ENCODE data around the gene NEURL1.
"Not testable (repeated sequence)": the region's sequence is repeated elsewhere in the genome, so short reads cannot be mapped to it uniquely, and the experiment has no call there.

Gene NEURL1

DNA sequence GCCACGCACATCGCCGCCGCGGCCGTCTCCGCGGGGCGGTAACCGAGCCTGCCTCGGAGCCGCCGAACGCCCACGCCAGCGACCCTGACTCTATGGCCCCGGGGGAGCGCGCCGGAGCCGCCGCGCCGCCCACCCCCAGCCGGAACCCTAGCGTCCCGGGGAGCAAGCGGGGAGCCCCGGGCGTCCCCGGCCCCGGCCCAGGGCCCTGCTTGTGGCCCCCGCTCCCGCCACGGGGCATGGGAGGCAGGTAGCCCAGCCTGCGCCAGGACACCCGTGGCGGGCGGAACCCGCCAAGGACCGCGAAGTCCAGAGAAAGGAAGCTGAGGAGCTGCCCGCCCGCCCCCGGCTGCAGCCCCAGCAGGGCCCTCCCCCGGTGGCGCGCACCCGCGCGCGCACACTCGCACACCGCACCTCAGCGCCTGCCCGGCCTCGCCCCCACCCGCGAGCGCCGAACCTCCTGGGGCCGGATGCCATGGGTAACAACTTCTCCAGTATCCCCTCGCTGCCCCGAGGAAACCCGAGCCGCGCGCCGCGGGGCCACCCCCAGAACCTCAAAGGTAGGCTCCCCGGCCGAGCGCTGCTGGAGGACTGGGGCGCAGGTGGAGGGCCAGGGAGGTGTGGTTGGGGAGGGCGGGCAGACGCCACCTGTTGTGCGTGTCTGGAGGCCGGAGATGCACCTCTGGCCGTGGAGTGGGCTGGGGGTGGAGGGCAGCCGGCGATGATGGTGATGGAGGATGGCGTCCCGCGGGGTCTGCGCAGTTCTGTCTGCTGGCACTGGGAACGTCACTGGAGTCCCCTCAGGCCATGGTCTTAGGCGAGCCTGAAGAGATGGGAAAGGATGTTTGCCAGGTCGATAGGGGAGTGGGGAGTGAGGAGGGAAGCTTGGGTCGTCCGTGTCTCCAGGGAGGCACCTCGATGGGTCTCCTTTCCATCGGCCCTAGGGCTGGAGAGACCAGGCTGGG is 692 bp downstream of the NEURL1 start:
- DNase-seq (ENCODE audit: low read depth) = no peak

DNA sequence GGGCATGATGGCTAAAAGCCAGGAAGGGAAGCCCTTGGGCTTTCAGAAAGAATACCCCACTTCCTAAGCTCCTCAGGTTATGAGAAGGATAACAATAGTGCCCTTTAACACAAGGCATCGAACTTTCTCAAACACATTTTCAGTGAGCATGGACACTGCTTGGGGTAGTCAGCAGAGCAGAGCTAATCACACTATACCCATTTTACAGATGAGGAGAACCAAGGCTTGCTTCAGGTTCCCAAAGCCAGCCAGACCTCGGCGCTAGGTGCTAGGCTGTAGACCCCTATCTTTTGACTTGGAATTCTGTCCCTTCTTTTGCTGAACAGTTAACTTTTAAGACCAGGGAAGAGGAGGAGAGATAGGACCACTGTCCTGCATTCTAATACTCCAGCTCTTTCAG is 1.8 kb downstream of the NEURL1 start:
- DNase-seq (ENCODE audit: low read depth) = no peak

DNA sequence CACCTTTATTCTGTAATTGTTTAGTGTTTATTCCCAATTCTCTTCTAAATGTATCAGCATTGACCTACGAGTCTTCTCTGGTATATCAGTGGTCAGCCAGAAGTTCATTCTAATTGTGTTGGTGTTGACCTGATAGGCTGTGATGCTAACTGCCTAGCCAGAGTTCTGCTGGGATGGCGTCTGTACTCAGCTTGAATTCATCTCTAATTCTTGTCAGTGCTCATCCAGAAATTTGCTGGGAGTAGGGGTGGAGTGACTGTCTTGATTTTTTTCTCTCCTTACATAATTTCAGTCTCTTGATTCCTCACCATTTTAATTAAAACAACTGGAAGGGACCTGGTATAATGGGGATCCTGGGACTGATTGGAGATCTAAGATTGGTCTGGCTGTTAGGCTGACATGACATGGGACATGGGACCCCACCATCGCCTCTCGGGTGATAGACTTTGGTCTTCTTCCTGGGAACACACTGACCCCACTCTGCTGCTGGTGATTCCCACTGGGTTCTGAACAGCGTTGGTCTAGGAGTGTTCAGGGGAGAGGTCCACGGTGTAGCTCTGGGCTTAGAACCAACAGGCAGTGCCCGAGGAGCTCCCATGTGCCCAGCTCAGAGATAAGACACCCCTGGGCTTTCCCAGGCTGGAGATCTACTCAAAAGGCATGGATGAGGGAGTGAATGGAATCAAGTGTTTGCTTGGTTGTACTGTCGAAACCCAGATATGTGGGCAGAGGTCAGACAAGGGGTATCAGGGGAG is 3.8 kb downstream of the NEURL1 start:
- DNase-seq (ENCODE audit: low read depth) = no peak

DNA sequence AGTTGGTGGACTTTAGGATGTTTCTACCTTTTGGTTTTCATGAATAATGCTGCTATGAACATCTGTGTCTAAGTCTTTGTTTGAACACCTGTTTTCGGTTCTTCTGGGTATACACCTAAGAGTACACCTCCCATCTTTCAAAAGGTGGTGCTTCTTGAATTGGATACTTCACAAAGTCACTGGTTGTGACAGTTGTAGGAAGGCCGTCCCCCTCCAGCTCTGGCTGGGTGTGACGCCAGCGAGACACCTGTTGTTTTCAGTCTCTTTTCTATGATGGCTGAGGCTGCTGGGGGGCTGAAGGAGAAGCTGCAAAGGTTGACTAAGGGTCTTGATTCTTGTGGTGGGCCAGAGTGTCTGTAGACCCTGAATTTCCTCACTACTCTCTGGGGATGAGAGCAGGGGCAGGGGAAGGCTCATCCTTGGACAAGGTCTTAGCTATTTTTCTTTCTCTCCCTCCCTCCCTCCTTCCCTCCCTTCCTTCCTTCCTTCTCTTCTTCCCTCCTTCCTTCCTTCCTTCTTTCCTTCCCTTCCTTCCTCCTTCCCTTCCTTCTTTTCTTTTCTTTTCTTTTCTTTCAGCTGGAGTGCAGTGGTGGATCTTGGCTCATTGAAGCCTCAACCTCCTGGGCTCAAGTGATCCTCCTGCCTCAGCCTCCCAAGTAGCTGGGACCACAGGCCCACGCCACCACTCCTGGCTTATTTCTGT is 5.6 kb downstream of the NEURL1 start:
- no peak for DNase-seq (ENCODE audit: low read depth)

DNA sequence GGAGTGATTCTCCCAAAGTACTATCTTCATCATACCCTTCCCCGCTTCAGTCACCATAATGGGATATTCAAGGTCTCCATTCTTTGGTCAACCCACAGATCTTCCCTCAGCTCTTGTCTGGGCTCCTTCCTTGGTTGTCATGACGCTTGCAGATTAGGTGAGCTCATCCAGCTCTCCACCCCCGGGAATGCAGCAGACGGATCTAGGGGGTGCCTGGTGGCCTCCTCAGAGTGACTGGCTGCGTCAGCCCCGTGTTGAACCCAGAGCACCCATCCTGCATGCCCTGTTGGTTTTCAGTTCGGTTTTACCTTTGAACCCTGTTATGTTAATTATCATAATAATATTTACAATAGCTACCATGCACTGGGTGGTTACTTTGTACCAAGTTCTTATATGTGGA is 6.4 kb downstream of the NEURL1 start:
- DNase-seq (ENCODE audit: low read depth) = no peak

DNA sequence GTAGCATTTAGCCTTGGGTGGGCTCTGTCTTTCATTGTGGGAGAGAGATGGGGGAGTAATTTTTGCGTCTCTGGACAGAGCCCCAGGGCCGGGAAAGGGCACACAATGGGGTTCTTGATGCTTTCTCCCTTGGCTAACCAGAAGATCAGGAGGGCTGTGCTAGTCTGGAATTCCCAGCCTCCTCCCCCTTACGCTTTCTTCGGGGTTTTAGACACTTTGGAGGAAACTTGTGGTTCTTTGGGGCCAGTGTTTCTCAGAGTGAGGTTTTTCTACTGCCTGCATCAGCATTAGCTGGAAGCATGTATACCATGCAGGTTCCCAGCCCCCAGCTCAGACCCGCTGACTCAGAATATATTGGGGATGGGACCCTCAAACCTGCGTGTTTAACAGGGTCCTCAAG is 7.0 kb downstream of the NEURL1 start:
- DNase-seq (ENCODE audit: low read depth) = no peak

DNA sequence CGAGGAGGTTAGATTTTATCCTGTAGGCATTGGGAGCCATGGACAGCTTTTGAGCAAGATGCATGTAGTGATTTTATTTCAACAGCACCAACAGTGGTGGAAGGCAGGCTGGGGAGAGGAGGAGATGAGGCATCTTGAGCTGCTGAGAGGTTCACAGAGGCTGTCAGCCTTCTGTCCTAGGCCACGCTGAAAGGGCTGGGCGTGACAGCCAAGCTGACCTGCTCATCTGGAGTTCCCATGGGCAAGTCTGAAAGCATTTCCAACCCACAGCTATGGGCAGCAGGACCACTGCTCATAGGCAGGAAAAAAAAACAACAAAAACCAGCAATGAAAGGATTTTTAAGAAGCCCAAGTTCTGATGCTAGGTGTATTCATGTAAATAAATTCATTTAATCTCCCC is 7.7 kb downstream of the NEURL1 start:
- no peak for DNase-seq (ENCODE audit: low read depth)

DNA sequence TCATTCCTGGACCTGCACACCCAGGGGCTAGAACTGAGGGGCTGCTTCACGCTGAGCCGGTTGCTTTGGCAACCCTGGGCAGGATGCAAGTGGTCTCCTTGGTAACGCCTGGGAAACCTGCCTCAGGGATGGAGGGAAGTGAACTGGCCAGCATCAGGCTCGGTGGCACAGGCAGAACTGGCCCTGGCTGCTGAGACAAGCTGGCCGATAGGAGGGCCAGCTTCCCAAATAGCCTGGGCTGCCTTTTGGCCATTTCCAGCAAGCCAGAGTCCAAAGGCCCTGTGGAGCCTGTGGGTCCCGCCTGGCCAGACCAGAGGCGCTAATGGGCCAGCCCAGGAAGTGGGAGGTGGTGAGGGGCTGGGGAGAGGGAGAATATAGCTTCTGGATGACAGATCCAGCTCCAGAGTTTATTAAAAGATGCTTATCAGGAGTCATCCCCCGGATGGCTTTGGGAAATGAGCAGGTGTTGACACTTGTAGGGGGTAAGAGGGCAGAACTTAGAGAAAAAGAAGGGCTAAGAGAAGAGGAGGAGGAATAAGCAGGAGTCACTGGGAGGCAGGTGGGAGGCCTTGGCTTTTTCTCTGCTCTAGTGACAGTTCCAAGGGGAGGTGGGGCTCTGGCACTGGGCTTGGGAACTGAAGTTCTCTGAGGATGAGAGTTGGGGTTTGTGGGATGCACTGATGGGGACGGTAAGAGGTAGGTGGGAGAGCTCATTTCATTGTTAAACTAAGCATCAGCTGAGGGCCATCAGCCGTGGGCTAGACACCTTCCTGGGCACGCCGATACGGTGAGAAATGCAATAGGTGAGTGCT is 9.6 kb downstream of the NEURL1 start:
- DNase-seq (ENCODE audit: low read depth) = no peak

DNA sequence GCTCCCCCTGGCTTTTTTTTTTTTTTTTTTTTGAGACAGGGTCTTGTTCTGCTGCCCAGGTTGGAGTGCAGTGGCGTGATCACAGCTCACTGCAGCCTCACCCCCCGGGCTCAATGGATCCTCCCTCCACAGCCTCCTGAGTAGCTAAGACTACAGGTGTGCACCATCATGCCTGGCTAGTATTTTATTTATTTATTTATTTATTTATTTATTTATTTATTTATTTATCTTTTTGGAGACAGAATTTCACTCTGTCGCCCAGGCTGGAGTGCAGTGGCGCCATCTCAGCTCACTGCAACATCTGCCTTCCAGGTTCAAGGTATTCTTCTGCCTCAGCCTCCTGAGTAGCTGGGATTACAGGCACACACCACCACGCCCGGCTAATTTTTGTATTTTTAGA is 10.3 kb downstream of the NEURL1 start:
- DNase-seq (ENCODE audit: low read depth) = not testable (repeated sequence)

DNA sequence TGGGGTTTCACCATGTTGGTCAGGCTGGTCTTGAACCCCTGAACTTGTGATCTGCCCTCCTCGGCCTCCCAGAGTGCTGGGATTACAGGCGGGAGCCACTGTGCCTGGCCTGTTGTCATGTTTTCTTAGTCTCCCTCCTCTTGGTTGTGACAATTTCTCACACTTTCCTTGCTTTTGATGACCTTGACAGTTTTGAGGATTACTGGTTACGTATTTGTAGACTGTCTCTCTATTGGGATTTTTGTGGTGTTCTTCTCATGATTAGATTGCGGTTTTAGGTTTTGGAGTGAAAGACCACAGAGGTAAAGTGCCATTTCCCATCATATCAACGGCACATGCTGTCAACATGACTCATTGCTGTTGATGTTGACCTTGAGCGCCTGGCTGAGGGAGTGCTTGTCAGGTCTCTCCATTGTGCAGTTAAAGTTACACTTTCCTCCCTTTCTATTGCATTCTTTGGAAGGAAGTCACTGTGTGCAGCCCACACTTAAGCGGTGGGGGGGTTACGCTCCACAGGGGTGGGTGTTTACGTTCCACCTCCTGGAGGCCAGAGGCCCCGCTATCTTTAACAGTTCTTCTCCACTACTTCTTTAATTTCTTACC is 10.8 kb downstream of the NEURL1 start:
- no peak for DNase-seq (ENCODE audit: low read depth)

DNA sequence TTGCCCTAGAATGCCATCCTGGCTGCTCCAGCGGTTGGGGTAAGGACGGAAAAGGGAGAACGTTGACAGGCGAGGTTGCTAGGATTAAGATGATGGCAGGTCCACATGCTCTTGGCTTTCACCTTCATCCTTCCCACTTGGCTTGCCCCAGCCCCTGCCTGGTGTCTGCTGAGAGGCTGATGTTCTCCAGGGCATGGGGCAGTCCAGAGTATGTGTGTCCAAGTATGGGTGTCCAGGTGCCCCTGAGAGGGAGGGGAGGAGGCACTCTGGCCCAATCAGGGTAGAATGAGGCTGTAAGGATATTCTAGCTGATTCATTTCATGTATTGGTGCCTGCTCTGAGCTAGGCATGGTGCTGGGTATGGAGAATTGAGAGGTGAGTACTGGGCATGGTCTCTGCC is 12.6 kb downstream of the NEURL1 start:
- no peak for DNase-seq (ENCODE audit: low read depth)

DNA sequence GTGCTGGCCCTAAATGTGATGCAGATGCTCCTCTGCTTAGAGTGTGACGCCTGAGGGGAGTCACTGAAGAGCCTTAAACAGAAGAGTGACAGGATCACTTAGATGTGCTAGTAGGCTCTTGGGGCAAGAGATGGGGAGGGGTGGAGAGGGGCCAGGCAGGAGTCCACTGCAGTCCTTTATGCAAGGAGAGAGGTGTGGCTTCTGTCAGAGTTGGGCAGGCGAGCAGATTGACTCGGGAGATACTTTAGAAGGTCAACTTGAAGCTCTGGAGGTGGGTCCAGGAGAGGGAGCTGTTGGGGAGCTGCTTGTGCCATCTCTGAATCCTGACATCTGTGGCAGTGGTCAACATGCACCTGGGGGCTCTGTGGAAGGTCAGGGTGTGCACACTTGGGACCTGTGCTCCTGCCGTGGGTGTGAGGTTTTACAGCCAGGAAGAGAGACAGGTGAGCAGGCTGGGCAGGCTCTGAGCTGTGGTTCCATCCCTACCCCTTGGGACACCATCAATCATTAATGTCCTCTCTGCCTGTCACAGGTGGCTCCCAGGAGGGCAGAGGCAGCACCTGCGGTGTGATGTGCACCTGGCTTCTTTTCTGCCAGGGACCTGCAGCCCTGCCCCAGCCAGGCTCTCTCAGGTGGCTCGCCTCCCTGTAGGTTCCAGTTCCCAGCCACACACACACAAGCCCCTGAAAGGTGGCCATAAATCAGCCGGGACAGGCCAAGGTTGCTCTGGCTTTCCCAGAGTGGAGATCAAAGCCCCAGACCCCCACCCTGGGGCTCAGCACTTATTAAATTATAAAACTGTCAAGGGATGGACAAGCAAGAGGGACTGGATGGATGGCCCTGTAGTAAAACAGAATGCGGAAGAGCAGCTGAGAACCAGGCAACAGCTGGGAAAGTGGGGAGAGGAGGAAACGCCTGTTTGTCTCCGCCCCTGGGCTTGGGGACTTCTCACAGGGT is 14.0 kb downstream of the NEURL1 start:
- DNase-seq (ENCODE audit: low read depth) = no peak

DNA sequence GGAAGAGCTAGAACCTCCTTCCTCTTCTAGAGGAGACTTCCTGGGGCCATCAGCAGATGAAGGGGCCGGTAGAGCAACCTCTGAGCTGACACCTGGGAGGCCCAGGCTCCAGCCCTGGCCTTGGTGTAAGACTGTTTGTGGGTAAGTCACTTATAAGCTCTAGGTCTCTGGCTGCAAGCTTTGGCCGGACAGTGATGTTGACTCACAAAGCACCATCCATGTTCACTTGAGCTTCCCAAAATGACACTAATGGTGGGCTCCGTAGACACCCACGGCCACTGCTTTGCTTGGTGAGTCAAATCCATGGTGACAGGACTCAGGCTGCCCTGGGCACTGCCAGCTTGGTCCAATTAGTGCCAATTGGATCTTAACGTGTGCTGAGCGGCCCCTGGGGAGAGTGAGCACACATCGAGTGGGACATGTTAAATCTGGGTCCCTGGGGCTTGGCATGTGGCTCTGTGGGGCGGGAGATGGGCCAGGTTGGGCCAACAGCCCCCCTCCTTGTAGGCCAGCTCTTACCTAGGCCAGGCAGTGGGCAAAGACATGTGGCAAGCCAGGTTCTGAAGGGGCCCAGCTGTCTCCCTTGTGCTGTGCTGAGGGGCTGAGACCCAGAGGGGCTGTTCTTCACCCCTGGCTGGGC is 16.7 kb downstream of the NEURL1 start:
- DNase-seq (ENCODE audit: low read depth) = no peak

DNA sequence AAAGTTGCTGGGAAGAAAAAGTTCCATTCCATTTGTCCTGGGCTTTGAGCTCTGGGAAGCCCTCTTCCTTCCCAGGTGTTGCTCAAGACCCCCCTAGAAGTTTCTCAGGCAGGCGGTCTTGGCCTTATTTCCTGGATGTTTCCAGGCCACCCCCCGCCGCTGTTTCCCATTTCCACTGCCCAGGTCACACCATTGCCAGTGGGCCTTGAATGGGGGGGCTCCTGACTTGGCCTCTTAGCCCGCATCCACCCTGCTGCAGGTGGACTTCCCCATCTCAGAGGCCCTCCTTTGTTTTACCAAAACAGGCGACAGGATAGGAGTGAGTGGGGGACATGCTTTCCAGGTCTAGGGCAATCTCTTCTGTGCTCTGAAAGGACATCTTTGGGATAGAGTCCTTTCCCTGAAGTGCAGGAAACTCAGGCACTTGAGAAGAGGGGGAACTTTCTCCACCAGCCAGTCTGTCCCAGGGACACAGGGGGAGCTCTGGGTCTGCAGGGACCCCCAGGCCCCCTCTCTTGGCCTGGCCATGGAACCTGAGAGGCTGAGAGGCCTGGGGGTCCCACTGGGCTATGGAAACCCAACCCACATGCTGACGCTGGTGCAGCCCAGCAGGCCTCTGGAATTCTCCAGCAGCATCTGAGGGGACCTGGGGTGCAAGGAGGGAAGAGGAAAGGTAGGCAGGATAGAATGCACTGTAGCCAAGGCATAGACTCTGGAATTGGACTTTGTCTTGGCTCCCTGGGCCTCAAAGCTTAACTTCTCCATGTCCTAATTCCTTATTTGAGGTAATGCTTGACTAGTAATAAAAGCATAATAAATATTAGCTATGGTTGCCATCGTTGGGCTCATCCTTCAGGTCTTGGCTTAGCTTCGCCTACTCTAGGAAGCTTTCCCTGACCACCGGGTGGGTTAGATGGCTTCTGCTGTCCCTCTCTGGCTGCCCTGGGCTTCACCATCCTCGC is 17.6 kb downstream of the NEURL1 start:
- DNase-seq (ENCODE audit: low read depth) = no peak

DNA sequence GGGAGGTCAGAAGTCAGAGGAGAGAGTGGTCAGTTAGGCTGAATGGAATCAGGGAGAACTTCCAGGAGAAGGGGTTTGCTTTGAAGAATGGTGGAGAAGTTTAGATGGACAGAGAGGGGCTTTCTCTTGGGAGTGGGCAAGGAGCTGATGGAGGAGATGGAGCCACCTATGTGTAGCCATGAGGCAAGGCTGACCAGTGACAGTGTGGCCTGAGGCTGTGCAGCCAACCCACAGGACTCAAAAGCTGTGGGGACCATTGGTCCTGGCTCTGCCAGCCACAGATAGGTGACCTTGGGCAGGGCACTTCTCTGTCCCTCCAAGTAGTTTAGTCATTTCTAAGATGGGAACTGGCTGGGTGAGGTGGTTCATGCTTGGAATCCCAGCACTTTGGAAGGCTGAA is 18.7 kb downstream of the NEURL1 start:
- no peak for DNase-seq (ENCODE audit: low read depth)

DNA sequence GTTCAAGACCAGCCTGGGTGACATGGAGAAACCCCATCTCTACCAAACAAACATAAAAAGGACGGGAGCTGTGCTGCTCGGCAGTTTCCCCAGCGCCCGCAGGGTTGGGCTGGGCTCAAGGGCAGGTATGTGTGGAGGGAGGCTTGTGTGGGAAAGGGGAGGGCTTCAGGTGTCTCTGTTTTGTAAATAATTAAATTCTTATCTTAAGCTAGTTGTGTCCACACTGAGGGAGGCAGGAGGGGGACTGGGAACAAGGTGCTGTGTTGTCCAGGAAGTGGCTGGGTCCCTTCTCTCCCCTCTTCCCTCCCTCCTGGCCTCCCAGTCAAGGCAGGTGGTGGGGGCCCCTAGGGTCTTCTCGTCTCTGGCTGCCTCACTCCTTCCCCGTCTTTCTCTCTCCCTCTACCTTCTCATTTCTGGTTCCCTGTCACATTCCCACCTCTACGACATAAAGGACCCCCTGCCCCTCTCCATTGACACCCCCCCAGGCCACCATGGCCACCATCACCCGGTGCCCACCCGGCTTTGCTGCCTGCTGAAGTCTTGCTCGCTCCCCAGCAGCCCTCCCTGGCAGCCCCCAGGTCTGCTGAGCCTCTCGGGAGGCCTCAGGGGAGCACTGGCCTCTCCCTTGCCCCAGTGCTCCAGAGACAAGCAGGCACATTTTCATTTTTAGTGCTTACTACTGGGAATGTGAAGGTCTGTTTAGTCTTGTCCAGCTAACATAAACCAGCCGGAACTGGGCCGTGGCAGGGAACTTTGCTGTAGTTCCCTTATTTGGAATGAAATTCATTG is 19.3 kb downstream of the NEURL1 start:
- no peak for DNase-seq (ENCODE audit: low read depth)

DNA sequence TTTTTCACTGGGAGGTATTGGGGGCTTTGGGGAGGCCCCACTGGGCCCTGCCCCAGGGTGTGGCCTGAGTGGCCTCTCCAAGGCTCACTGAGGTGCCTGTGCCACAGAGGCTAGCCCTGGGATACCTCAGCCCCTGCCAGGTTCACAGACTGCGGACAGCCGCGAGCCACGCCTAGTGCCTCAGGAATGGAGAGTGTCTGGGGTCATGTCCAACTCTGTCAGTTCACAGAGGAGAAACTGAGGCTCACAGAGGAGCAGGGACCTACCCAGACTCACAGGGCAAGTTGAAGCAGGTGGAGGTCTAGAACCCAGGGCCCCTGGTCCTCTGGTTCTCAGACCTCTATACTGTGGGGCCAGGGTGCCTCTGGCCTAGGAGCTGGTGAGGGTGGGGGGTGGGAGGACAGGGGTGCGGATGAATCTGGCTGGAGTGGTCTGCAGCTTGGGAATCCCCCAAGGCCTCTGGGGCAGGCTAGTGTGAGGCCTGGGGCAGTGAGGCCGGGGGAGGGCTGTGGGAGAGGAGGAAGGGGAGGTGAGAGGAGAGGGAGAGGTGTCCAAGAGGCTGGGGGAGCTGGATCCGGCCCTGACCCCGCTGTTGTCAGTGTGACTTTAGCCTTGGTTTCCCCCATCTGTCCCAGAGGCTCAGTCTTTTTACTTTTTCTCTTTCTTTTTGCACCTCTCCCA is 20.0 kb downstream of the NEURL1 start:
- DNase-seq (ENCODE audit: low read depth) = no peak
